Psoas muscle (tissue), 8 donors: ENCODE data around the gene SGSH. TPM values are rescaled to one million over a fixed set of nuclear protein-coding genes. Genes with fewer than 3 reads are reported as not detected.

Source experiments
- ATAC-seq, 4 donors: fragments of 200-7000 bp; cut with Tn5 transposase; one replicate each; pipeline ENCODE4 v1.9.1; 2020; ENCODE audit warnings: moderate library complexity in 3 of 4, mild to moderate bottlenecking in 2 of 4
- DNase-seq, 2 donors: peaks; one replicate each; pipeline ENCODE4 v3.0.0-alpha.2; 2020
- H3K27ac ChIP-seq: fragments of 200-600 bp; one replicate; pipeline ENCODE4 v1.8.0; 2022
- H3K27me3 ChIP-seq, 3 donors: fragments of 200-600 bp in 1 of 3; one replicate each; pipeline versions ENCODE4 v1.6.1 to v1.8.0; 2013 to 2022; ENCODE audit warnings: low read length in 2 of 3, mild to moderate bottlenecking in 2 of 3, moderate library complexity in 1 of 3; ENCODE audit not compliant: insufficient read depth in 3 of 3
- H3K36me3 ChIP-seq, 2 donors: fragments of 200-600 bp in 1 of 2; one replicate each; pipeline versions ENCODE4 v1.6.1 to v1.8.0; 2013 to 2022; ENCODE audit warnings: low read depth in 1 of 2, mild to moderate bottlenecking in 1 of 2, moderate library complexity in 1 of 2; ENCODE audit not compliant: insufficient read depth in 1 of 2
- H3K4me1 ChIP-seq: fragments of 200-600 bp; one replicate; pipeline ENCODE4 v1.8.0; 2022
- H3K4me3 ChIP-seq: fragments of 200-600 bp; one replicate; pipeline ENCODE4 v1.8.0; 2022; ENCODE audit warnings: mild to moderate bottlenecking
- H3K9me3 ChIP-seq: fragments of 200-600 bp; one replicate; pipeline ENCODE4 v1.8.0; 2022
- CTCF ChIP-seq: fragments of 200-600 bp; IDR thresholded peaks from one replicate; pipeline ENCODE4 v1.8.0; 2022; ENCODE audit warnings: antibody characterized with exemption
- WGBS, 3 donors: extraction: QIAGEN DNeasy Blood & Tissue Kit; methylation state at CpG; one replicate each; pipeline versions ENCODE4 v1.1.6 to v1.1.7; 2013; 5-methylcytosine and 5-hydroxymethylcytosine counted together
- intact Hi-C, 2 donors: fragments of 100-400 bp; cut with DNase I; formaldehyde crosslinking; loops; one replicate each; pipeline versions ENCODE4 v1.11.0 to v1.14.2; 2022
- polyA plus RNA-seq, 3 donors: library from polyadenylated mRNA; stranded (reverse); fragments of 200-250 nt; gene quantifications; one replicate each; pipeline ENCODE4 v1.2.3, GENCODE V29; 2013
- total RNA-seq, 4 donors: library from RNA; stranded (reverse); fragmentation: NEBNext Ultra II Directional in 2 of 4; extraction: Animal tissue kit (Norgen Biotek cat#: 25700) in 2 of 4; gene quantifications; one replicate each; pipeline versions ENCODE4 v1.2.1 to v1.2.4, GENCODE V29; 2021 to 2023
- donor health status: healthy with polysubstance abuse.
- donor health status: DM: no; HTN: no; CAD: no; lungs with moderate emphysema.
- donor health status: Bipolar disorder and iron deficiency.
- donor health status: healthy.
- donor health status: DM: yes; HTN: yes; CAD: no.
- donor health status: DM: no; HTN: no; CAD: no.
- donor health status: DM: no; HTN: no; CAD: no.
- donor health status: DM: yes; HTN: yes; CAD: no.

Gene SGSH
- total and polyA plus RNA-seq, 7 donors, result 4.7 to 16.6 (median 5.6) TPM

DNA sequence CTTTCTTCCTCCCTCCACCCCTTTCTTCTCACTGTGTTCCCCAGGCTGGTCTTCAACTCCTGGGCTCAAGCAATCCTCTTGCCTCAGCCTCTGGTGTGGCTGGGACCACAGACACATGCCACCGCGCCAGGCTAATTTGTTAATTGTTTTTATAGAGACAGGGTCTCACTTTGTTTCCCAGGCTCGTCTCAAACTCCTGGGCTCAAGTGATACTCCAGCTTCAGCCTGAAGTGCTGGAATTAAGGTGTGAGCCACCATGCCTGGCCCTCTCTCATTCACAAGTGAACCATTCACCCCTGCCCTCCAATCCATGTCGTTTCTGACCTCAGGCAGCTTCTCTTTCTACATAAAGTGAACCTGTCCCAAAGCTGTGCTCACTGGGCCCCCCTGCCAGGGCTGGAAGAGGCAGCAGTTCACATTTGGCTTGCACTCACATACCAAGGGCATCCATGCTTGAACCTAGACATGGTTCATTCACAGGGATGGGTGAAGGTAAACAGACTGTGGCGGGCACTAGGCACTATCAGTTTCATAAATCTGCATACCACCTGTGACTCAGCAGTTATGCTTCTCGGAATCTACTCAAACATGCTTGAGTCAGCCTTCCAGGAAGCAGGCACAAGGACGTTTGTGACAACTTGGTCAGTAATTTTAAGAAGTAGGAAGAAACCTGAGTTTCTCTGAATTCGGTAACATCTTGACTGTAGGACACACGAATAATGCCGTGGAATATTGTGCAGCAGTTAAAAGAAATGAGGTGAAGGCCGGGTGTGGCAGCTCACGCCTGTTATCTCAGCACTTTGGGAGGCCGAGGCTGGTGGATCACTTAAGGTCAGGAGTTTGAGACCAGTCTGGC lies 34.5 kb upstream of the SGSH start:
- TF ChIP-seq CTCF, result no peak
- H3K9me3 ChIP-seq, result no peaks in the 10 kb centered on the region
- H3K36me3 ChIP-seq, result peaks cover 0 to 19% of the 10 kb centered on the region in 2 donors
- no peak overlapping the region for H3K4me3 ChIP-seq
- H3K4me1 ChIP-seq, result peaks cover 24% of the 10 kb centered on the region
- H3K27ac ChIP-seq, result peak overlapping the region; percentile 69
- ATAC-seq, result peak; percentile 87 to 91 (median 90)
- 39 to 67% (median 48%) methylated on average over 13 of the region's 13 CpGs for WGBS, 3 donors
- intact Hi-C loops, result loop anchor here in 1 of 2 donors (5.0 kb wide), 1 partner anchor 57 kb away; no protein-coding TSS in a partner anchor
- H3K27me3 ChIP-seq, result no peaks in the 10 kb centered on the region
- DNase-seq, result peak in 1 of 2 donors; percentile 41

DNA sequence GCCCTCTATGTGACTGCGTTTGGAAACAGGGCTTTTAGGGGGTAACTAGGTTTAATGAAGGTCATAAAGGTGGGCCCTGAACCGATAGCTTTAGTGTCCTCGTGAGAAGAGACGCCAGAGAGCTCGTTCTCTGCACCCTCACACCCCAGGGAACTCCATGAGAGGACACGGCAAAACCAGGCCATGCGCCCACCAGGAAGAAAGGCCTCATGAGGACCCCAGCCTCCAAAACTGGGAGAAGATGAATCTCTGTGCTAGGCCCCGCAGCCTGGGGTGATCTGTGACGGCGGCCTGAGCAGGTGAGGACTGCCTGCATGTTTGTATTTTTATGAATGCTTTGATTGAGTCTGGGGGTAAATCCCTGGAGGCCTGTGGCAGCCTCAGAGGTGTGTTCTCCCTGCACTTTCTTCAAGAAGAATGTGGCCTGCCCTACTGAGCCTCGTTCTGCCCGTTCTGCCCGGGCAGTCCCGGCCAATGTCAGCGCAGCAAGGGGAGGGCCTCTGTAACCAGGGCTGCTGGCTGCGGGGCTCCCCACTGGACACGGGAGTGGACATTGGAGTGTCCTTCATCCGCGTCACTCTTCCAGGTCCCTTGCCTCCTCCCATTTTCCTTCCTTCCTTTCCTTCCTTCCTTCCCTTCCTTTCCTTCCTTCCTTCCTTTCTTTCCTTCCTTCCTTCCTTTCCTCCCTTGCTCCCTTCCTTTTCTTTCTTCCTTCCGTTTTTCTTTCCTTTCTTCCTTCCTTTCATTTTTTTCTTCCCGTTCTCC lies 33.7 kb upstream of the SGSH start:
- DNase-seq (peak in 1 of 2 donors; percentile 46), ATAC-seq (no peak)
- TF ChIP-seq CTCF, result no peak
- Histone ChIP-seq H3K36me3 (peaks cover 0 to 23% of the 10 kb centered on the region in 2 donors), H3K4me1 (peaks cover 22% of the 10 kb centered on the region), H3K9me3 (no peaks in the 10 kb centered on the region), H3K4me3 (no peak overlapping the region), H3K27ac (peak overlapping the region; percentile 69), H3K27me3 (no peaks in the 10 kb centered on the region)
- intact Hi-C loops, result loop anchor here in 1 of 2 donors (5.0 kb wide), 1 partner anchor 57 kb away; no protein-coding TSS in a partner anchor
- WGBS, 3 donors, result 87 to 89% (median 88%) methylated on average over 21 of the region's 21 CpGs

GRCh38 chr17:80252871-80253270 lies 32.7 kb upstream of the SGSH start:
- peak; percentile 54 to 75 for DNase-seq
- no peaks in the 10 kb centered on the region for H3K9me3 ChIP-seq
- ATAC-seq, result peak; percentile 54 to 71 (median 66)
- peaks cover 0 to 26% of the 10 kb centered on the region in 2 donors for H3K36me3 ChIP-seq
- TF ChIP-seq CTCF, result peak; percentile 56
- H3K27ac ChIP-seq, result no peak overlapping the region
- H3K27me3 ChIP-seq, result no peaks in the 10 kb centered on the region
- intact Hi-C loops, result loop anchor here in 1 of 2 donors (5.0 kb wide), 1 partner anchor 56 kb away; no protein-coding TSS in a partner anchor
- 50 to 63% (median 57%) methylated on average over 13 of the region's 13 CpGs for WGBS, 3 donors
- peaks cover 22% of the 10 kb centered on the region for H3K4me1 ChIP-seq
- H3K4me3 ChIP-seq, result no peak overlapping the region

- DNase-seq, result peak in 1 of 2 donors; percentile 32
- WGBS, 3 donors, result 87 to 91% (median 88%) methylated on average over 11 of the region's 11 CpGs
- Histone ChIP-seq H3K4me3 (no peak overlapping the region), H3K27me3 (no peaks in the 10 kb centered on the region), H3K4me1 (peaks cover 22% of the 10 kb centered on the region), H3K27ac (no peak overlapping the region), H3K36me3 (peaks cover 0 to 32% of the 10 kb centered on the region in 2 donors), H3K9me3 (no peaks in the 10 kb centered on the region)
- intact Hi-C loops, result loop anchor here in 1 of 2 donors (5.0 kb wide), 1 partner anchor 55 kb away; no protein-coding TSS in a partner anchor
- no peak for ATAC-seq
- TF ChIP-seq CTCF, result no peak
Measured at GRCh38 chr17:80251966-80252365, 31.8 kb upstream of the SGSH start.
